DMS114 treated with DMSO at 0.1 percent for 48 hours (cell line): ENCODE measurements around the gene SEBOX.

Experiments used
- DNase-seq: peaks from one replicate; lab custom pipeline; 2025; ENCODE audit not compliant: unreplicated experiment; lab: John Stamatoyannopoulos, UW

SEBOX gene

GRCh38 chr17:28369684-28370034 is 4.7 kb upstream of the SEBOX start:
- DNase-seq = no peak

GRCh38 chr17:28368915-28369683 is 4.1 kb upstream of the SEBOX start:
- DNase-seq = no peak

GRCh38 chr17:28368306-28368831 is 3.4 kb upstream of the SEBOX start:
- no peak for DNase-seq

- no peak for DNase-seq
Observed at GRCh38 chr17:28367641-28368305, 2.8 kb upstream of the SEBOX start.

- DNase-seq = no peak
Observed at GRCh38 chr17:28366605-28367004, 1.6 kb upstream of the SEBOX start.

- no peak for DNase-seq
Observed at GRCh38 chr17:28365487-28365886, 488 bp upstream of the SEBOX start.

- no peak for DNase-seq
Observed at GRCh38 chr17:28363776-28364650, 986 bp downstream of the SEBOX start.

- DNase-seq = no peak
Observed at GRCh38 chr17:28363186-28363585, 1.8 kb downstream of the SEBOX start.

GRCh38 chr17:28357901-28358197 is 7.2 kb downstream of the SEBOX start:
- no peak for DNase-seq

- DNase-seq = peak; percentile 76
Observed at GRCh38 chr17:28357061-28357900, 7.7 kb downstream of the SEBOX start, which contains the start of gene POLDIP2. TSS of gene POLDIP2 (minus strand) at chr17:28357527. CDS start at chr17:28357448, 79 bp downstream.

- DNase-seq = no peak
Observed at GRCh38 chr17:28350271-28350670, 14.7 kb downstream of the SEBOX start.

- DNase-seq = no peak
Observed at GRCh38 chr17:28348979-28349378, 16.0 kb downstream of the SEBOX start.

GRCh38 chr17:28347261-28347891 is 17.6 kb downstream of the SEBOX start:
- DNase-seq = no peak

GRCh38 chr17:28346746-28347246 is 18.2 kb downstream of the SEBOX start:
- DNase-seq = no peak

- DNase-seq = no peak
Observed at GRCh38 chr17:28346199-28346580, 18.8 kb downstream of the SEBOX start.

GRCh38 chr17:28345419-28346198 is 19.4 kb downstream of the SEBOX start:
- no peak for DNase-seq

- DNase-seq = no peak
Observed at GRCh38 chr17:28344435-28344901, 20.5 kb downstream of the SEBOX start.

GRCh38 chr17:28344011-28344410 is 21.0 kb downstream of the SEBOX start:
- no peak for DNase-seq

GRCh38 chr17:28343491-28343932 is 21.5 kb downstream of the SEBOX start:
- no peak for DNase-seq
